Measurements from ENCODE around the gene HSD3B2.

The HSD3B2 gene

DNA sequence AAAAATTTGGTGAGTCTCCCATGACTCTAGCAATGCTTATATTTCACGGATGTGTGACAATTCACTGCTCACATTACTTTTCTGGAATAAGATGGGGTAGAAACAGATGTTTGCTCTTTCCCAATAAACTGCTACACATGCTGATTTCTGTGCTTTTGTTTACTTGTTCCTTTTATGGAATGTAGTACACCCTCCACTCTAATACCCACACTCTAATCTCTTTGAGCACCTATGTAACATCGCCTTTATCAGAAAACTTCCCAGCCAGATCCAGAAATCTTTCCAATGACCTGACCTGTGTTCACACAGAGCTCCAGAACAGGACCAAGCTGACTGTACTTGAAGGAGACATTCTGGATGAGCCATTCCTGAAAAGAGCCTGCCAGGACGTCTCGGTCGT, 4.2 kb downstream of the HSD3B2 start:
- no peak for TF ChIP-seq CTCF (conservative IDR thresholded peaks at IDR 0.05; ENCODE audit: low read depth, low read length)
- H3K4me3 ChIP-seq (ENCODE audit: low read length): no peak overlapping the region
- no peak for DNase-seq (ENCODE audit: low read depth)

DNA sequence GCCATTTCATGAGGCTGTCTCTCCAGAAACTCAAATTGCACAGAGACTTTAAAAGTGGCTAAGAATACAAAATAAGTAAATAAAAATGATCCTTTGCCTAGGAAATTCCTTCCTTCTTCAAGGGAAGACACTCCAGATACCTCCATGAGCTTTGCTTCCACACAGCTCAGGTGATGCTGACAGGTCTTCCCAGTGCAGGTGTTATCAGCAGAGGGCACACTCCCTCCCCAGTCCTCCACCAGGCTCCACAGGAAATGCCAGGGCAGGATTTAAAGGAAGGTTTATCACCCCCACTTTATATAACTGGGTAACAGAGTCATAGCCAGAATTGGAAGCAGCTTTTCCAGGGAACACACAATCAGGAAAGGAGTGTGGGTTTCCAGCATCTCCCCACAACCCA, 5.7 kb downstream of the HSD3B2 start:
- H3K4me3 ChIP-seq (ENCODE audit: low read length): no peak overlapping the region
- DNase-seq (ENCODE audit: low read depth): no peak
- TF ChIP-seq CTCF (conservative IDR thresholded peaks at IDR 0.05; ENCODE audit: low read depth, low read length): no peak

- TF ChIP-seq CTCF (conservative IDR thresholded peaks at IDR 0.05; ENCODE audit: low read depth, low read length): no peak
- no peak overlapping the region for H3K4me3 ChIP-seq (ENCODE audit: low read length)
- no peak for DNase-seq (ENCODE audit: low read depth)
Measured at GRCh38 chr1:119422631-119423030, 7.7 kb downstream of the HSD3B2 start.

GRCh38 chr1:119428991-119429390, 14.0 kb downstream of the HSD3B2 start:
- no peak for TF ChIP-seq CTCF (conservative IDR thresholded peaks at IDR 0.05; ENCODE audit: low read depth, low read length)
- H3K4me3 ChIP-seq (ENCODE audit: low read length): no peak overlapping the region
- DNase-seq (ENCODE audit: low read depth): no peak

GRCh38 chr1:119429687-119430086, 14.7 kb downstream of the HSD3B2 start:
- no peak for DNase-seq (ENCODE audit: low read depth)
- no peak for TF ChIP-seq CTCF (conservative IDR thresholded peaks at IDR 0.05; ENCODE audit: low read depth, low read length)
- H3K4me3 ChIP-seq (ENCODE audit: low read length): no peak overlapping the region

GRCh38 chr1:119430486-119430885, 15.5 kb downstream of the HSD3B2 start:
- DNase-seq (ENCODE audit: low read depth): no peak
- H3K4me3 ChIP-seq (ENCODE audit: low read length): no peak overlapping the region
- no peak for TF ChIP-seq CTCF (conservative IDR thresholded peaks at IDR 0.05; ENCODE audit: low read depth, low read length)

DNA sequence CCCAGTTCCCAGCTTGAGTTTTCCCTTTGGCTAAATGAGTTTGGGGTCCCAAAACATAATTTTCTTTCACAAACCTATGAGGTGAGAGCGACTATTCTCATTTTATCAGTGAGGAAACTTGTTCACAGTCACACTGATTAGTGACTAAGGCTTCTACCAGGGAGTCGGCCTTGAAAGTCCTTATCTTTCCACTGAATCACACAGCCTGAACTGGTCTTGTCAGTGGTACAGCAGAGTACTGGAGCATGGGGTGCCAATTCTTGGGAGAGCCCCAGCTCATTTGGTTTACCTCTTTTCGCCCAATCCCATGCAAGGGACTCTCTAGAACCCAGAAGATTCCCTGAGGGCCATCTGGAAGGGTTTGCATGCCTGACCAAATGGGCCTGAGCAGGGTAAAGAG, 16.9 kb downstream of the HSD3B2 start:
- no peak for TF ChIP-seq CTCF (conservative IDR thresholded peaks at IDR 0.05; ENCODE audit: low read depth, low read length)
- H3K4me3 ChIP-seq (ENCODE audit: low read length): no peak overlapping the region
- DNase-seq (ENCODE audit: low read depth): no peak
